ENCODE measurements around the gene DMD. TPM values are rescaled to one million over a fixed set of nuclear protein-coding genes. Genes with fewer than 3 reads are reported as not detected.
A peak's percentile ranks its signal among the peaks of the same experiment; 100 is the strongest.

Gene DMD
- total and polyA plus RNA-seq, 8 donors: 6.8 to 117 (median 44.2) TPM

- DNase-seq: no peak
- H3K4me3 ChIP-seq: no peak overlapping the region
- H3K27me3 ChIP-seq: no peaks in the 10 kb centered on the region
- no peak for TF ChIP-seq EP300 (IDR thresholded peaks at IDR 0.05)
- intact Hi-C loops (cut with DNase I; ENCODE audit: low total_unique reads): no loop called here
- H3K36me3 ChIP-seq: no peaks in the 10 kb centered on the region
- 94 to 97% (median 97%) methylated on average over 22 of the region's 22 CpGs for WGBS, 5 donors
- no peaks in the 10 kb centered on the region for H3K4me1 ChIP-seq
- H3K27ac ChIP-seq: no peak overlapping the region
- no peaks in the 10 kb centered on the region for H3K9me3 ChIP-seq
Measured at GRCh38 chrX:33041141-33041540, 170.2 kb downstream of the DMD start.

- Histone ChIP-seq H3K27me3 (no peaks in the 10 kb centered on the region), H3K4me3 (no peak overlapping the region), H3K9me3 (no peaks in the 10 kb centered on the region), H3K4me1 (peaks cover 0 to 8% (median 0%) of the 10 kb centered on the region in 4 donors), H3K27ac (peak overlapping the region in 4 of 5 donors; percentile 37 to 73 (median 54)), H3K36me3 (no peaks in the 10 kb centered on the region)
- DNase-seq: peak in 1 of 2 donors; percentile 19
- TF ChIP-seq POLR2AphosphoS5 (IDR thresholded peaks at IDR 0.05): no peak
- no peak for TF ChIP-seq CTCF (IDR thresholded peaks at IDR 0.05)
- no peak for TF ChIP-seq EP300 (IDR thresholded peaks at IDR 0.05)
- TF ChIP-seq POLR2A (IDR thresholded peaks at IDR 0.05): no peak
- 32 to 78% (median 68%) methylated on average over 3 of the region's 3 CpGs for WGBS, 5 donors
- intact Hi-C loops (cut with DNase I; ENCODE audit: low total_unique reads): no loop called here
Measured at GRCh38 chrX:33032700-33033099, 178.6 kb downstream of the DMD start.

- H3K36me3 ChIP-seq: no peaks in the 10 kb centered on the region
- no peak overlapping the region for H3K27ac ChIP-seq
- DNase-seq: no peak
- no peaks in the 10 kb centered on the region for H3K27me3 ChIP-seq
- no peaks in the 10 kb centered on the region for H3K4me1 ChIP-seq
- H3K4me3 ChIP-seq: no peak overlapping the region
- intact Hi-C loops (cut with DNase I; ENCODE audit: low total_unique reads): no loop called here
- no peaks in the 10 kb centered on the region for H3K9me3 ChIP-seq
- WGBS, 5 donors: 67 to 89% (median 70%) methylated on average over 6 of the region's 6 CpGs
- no peak for TF ChIP-seq POLR2A (IDR thresholded peaks at IDR 0.05)
- TF ChIP-seq POLR2AphosphoS5 (IDR thresholded peaks at IDR 0.05): no peak
- no peak for TF ChIP-seq EP300 (IDR thresholded peaks at IDR 0.05)
- TF ChIP-seq CTCF (IDR thresholded peaks at IDR 0.05): no peak
Measured at GRCh38 chrX:33014949-33015348, 196.4 kb downstream of the DMD start.

- whole genome bisulfite sequencing, 5 donors: 71 to 83% (median 77%) methylated on average over 3 of the region's 3 CpGs
- Histone ChIP-seq H3K36me3 (no peaks in the 10 kb centered on the region), H3K27ac (no peak overlapping the region), H3K27me3 (no peaks in the 10 kb centered on the region), H3K9me3 (no peaks in the 10 kb centered on the region), H3K4me3 (no peak overlapping the region), H3K4me1 (no peaks in the 10 kb centered on the region)
- no peak for DNase-seq
- intact Hi-C loops (cut with DNase I; ENCODE audit: low total_unique reads): no loop called here
- TF ChIP-seq POLR2AphosphoS5 (IDR thresholded peaks at IDR 0.05): no peak
- TF ChIP-seq CTCF (IDR thresholded peaks at IDR 0.05): no peak
- TF ChIP-seq EP300 (IDR thresholded peaks at IDR 0.05): no peak
- no peak for TF ChIP-seq POLR2A (IDR thresholded peaks at IDR 0.05)
Measured at GRCh38 chrX:33014086-33014485, 197.3 kb downstream of the DMD start.

- intact Hi-C loops (cut with DNase I; ENCODE audit: low total_unique reads): no loop called here
- no peak overlapping the region for H3K27ac ChIP-seq
- DNase-seq: no peak
- H3K4me3 ChIP-seq: no peak overlapping the region
- TF ChIP-seq CTCF (IDR thresholded peaks at IDR 0.05): no peak
- no peak for TF ChIP-seq POLR2AphosphoS5 (IDR thresholded peaks at IDR 0.05)
- no peak for TF ChIP-seq POLR2A (IDR thresholded peaks at IDR 0.05)
- no peak for TF ChIP-seq EP300 (IDR thresholded peaks at IDR 0.05)
- no peaks in the 10 kb centered on the region for H3K36me3 ChIP-seq
- no peaks in the 10 kb centered on the region for H3K4me1 ChIP-seq
- H3K9me3 ChIP-seq: no peaks in the 10 kb centered on the region
- no peaks in the 10 kb centered on the region for H3K27me3 ChIP-seq
Measured at GRCh38 chrX:33001107-33001506, 210.2 kb downstream of the DMD start.
